HG03064 (cell line): ENCODE measurements around the gene MAPKAPK3.
"Not testable (repeated sequence)": the region's sequence is repeated elsewhere in the genome, so short reads cannot be mapped to it uniquely, and the experiment has no call there.

Experiments
- ATAC-seq: cut with Tn5 transposase; IDR thresholded peaks from one replicate; pipeline ENCODE4 v1.9.1; 2021; ENCODE audit warnings: low read depth; ENCODE audit not compliant: unreplicated experiment

The MAPKAPK3 gene

DNA sequence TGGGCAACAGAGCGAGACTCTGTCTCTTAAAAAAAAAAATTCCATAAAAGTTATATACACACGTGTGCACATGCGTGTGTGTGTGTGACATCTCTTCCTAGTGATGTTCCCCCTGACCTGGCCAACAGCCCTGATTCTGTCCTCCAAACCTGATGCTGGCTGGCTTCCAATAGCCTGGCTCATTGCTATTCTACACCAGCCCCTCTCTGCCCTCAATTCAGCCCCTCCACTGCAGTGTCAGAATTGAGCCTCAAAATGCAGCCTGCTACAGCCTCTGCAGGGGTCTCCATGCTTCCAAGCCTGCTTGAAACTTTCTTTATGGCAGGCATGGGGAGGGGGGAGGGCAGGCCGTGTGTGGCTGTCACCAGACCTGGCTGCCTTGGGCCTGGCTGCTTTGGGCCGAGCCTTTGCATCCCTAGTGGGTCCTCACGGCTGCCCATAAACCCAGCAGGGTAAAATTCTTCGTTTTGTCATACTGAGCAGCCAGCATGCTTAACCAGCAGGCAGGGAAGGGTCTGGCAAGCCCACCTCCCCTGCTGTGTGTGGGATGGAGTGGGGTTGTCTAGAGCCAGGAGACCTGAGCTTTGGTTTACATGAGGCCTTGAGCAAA, 35.1 kb downstream of the MAPKAPK3 start:
- no peak for ATAC-seq

DNA sequence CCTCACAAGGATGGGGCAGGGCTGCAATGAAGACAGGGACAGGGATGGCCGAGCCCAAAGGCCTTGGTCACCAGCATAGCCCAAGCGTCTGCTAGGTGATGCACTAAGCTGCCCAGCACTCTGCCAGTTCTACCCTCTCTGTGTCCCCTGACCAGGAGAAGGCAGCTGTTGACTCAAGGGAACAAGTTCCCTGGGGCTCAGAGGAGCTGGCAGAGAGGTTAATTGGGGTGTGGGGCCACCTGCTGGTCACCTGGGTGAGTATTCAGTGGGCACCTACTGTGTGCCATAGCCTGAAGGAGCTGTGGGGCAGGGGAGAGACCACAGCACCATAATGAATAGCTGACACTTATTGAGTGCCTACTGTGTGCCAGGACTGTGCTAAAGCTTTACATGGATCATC, 35.8 kb downstream of the MAPKAPK3 start:
- ATAC-seq = no peak

DNA sequence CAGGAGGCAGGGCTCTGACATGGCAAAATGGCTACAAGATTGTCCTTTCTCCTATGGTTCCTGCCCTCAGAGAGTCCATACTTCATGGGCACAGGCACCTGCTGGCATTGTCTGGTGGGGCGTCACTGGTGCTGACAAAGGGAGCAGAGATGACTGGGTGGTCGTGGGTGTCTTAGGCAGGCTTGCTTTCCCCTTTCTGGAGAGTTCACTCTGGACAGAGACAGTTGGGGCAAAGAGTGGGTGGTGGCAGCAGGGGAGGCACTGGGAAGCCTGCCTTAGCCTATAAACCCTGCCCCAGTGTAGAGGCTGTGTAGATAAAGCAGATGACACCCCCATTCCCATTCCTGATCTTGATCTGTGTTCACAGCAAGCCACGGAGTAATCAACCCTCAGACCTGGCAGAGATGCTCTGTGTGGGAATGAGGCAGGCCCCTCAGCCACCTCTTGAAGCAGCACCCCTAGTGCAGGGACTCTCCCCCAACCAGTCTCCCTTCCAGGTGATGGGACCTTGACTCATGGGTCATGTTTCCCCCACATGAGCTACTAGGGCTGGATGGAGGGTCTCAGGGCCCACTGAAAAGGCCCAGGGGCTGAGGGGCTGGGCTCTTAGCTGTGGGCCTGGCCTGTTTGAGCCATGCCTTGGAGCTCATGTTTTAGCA, 37.1 kb downstream of the MAPKAPK3 start:
- no peak for ATAC-seq

DNA sequence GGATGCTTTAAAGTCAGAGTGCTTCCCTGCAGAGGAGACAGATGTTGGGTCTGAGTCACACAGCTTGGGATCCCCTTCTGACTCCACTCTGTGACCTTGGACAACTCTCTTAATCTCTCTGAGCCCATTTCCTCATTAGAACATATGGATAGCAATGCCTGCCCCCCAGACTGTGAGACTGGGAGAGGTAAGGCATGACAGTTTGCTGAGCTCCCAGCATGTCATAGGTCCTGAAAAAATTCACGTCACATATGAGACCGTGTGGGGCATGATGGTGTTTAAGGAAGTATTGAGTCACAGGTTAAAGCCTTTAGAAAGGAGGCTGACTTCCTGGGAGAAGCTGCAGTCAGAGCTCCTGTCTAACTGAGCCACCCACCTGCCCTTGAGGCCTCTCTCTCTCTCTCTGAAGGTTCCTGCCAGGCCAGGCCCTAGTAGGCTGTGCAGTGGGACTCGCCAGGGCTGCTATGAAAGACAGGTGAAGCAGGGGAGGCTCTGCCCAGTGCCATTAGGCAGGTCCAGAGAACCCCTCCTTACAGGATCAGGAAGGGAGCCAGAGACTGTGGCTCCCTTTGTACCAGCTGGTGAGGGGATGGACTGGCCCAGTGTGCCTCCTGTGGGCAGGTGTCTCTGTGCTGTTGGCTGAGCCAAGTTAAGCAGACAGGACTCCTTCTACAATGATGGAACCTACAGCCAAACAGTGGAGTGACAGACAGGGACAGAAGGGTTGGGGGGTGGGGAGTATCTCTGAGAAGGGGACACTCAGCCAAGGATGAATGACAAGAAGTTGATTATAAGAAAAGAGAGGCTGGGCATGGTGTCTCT, 38.3 kb downstream of the MAPKAPK3 start:
- no peak for ATAC-seq

DNA sequence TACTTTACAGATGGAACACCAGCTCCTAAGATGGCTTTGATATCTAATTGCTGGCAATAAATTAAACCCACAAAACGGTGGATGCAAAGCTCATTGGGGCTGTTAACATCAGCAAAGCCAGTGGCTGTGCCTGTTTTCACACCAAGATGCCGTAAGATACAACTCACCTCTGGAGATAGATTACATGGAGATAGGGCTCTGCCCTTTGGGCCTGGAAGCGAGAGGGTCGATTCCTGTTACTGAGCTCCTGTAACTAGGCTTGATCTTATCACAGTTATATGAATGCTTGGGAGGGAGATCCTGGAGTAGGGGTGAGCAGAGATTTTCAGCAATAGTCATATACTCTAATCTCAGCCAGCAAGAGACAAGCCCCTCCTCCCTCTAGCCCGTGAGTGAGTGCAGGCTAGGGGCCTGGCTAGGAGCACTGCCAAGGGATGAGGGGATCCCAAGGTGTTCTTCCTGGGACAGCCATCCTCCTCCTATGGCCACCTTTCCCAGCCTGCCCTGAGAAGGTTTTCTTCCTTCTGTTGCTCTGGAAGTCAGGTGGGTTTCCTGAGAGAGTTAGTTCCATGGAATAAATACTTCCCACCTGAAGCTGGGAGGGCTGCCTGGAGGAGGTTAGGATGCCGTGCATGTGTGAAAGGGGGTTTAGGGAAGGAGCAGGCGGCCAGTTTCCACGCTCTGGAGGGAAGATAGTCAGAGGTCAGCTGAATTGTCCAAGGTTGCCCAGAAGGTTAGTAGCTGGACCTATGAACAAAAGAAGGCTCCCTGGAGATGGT, 39.7 kb downstream of the MAPKAPK3 start:
- ATAC-seq = no peak

DNA sequence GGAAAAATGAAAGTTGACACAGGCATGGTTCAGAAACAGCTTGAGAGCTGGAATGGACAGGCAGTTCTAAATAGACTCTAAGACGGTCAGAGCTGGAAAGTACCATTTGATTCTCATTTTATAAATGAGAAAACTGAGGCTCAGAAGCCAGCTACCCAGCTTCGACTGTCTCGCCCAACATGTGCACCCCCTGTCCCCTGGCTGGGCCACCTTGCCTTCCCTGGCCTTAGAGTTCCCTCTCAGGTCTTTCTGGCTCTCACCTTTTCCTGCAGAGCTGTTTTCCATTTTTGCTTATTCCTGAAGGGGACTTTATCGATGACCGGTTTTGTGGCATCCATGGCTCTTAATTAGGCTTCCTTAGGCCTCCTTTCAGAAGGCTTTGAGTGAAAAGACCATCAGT, 40.5 kb downstream of the MAPKAPK3 start:
- no peak for ATAC-seq

DNA sequence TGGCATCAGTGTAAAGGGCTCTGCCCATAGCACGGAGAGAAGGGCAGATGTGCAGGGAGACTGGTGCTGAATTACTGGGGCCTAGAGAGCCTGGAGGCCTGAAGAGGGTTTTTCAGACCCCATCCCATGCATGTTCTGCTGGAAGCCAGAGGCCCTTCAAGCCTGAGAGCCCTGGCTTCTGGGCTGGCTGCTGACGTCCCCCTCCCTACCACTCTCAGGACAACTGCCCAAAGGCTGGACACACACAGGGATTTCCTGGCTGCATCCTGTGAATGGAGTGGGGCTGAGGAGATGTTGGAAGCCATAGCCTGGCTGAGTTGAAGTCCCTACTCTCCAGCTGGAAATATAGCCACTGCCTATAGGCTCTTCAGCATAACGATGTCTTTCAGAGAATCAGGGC, 40.9 kb downstream of the MAPKAPK3 start:
- no peak for ATAC-seq

DNA sequence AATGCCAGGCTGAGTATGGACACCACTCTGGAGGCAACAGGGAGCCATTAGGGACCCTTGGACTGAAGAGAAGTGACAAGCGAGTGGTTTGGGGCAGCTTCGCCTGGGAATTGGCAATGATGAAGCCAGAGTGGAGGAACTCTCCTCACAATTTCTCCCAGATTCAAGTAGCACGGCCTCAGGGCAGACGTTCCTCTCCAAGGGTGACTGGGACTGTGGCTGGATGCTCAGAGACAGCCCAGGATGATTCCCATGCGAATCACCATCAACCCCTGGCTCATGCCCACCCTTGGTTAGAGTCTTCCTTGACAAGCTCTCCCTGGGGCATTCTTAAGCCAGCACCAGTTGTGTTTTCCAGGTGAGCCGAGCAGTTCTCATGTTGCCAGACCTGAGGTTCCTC, 41.5 kb downstream of the MAPKAPK3 start:
- ATAC-seq = no peak

DNA sequence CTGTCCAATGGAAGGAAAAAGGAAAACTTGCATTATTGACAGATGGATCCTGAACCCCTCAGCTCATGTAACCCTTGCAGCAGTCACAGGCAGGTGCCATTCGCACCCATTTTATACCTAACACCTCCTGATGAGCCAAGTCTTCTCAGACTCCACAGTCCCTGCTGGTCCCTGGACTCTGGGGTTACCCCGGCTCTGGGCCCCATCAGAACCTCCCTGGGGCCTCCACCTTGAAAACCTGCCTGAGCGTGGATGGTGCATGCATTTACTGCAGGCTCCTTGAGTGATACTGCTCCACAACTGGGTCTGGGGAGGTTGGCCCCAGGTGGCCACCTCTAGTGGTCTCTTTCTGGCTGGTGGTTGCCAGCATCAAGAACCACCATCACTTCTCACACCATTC, 41.9 kb downstream of the MAPKAPK3 start:
- ATAC-seq = no peak

DNA sequence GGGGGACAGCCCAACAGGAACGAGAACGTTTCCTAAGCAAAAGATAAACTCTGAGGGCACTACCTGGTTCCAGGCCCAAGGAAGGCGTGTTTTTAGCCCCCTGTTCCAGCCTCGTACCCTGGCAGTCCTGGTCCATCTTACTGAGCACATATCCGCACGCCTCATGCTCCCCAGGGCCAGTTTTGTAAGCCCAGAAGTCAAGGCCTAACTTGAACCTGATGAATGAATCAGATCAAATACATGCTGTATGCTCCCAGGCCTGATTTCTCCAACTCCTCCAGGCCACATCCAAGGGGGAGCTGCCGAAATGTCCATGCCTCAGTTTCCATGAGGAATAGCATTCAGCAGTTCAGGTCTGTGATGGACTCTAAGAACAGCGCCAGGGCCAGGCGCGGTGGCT, 43.4 kb downstream of the MAPKAPK3 start:
- no peak for ATAC-seq

DNA sequence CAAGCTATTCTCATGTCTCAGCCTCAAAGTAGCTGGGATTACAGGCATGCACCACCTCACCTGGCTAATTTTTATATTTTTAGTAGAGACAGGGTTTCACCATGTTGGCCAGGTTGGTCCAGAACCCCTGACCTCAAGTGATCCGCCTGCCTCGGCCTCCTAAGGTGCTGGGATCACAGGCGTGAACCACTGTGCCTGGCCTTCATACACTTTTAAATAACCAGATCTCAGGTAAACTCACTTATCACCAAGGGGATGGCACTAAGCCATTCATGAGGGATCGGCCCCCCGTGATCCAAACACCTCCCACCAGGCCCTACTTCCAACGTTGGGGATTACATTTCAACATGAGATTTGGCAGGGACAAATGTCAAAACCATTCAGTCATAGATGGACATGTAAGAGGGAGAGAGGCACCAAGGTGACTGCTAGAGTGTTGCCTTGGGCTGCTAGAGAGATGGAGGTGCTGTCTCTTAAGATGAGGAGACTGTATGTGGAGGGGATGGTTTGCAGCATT, 44.4 kb downstream of the MAPKAPK3 start:
- no peak for ATAC-seq

DNA sequence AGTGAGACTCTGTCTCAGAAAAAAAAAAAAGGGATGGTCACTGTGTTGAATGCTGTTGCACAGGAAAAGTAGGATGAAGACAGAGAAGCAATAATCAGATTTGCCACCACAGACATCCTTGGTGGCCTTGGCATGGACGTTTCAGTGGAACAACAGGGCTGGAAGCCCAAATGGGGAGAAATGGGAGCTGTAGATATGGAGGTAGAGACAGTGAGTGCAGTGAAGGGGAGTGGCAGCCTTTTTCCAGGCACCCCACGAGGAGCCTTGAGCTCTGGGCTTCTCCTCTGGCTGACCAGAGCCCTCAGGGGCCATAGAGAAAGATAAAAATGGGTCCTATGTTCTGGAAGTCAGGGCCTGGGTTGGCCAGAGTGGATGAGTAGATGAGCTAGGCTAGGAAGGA, 45.5 kb downstream of the MAPKAPK3 start:
- ATAC-seq = no peak

DNA sequence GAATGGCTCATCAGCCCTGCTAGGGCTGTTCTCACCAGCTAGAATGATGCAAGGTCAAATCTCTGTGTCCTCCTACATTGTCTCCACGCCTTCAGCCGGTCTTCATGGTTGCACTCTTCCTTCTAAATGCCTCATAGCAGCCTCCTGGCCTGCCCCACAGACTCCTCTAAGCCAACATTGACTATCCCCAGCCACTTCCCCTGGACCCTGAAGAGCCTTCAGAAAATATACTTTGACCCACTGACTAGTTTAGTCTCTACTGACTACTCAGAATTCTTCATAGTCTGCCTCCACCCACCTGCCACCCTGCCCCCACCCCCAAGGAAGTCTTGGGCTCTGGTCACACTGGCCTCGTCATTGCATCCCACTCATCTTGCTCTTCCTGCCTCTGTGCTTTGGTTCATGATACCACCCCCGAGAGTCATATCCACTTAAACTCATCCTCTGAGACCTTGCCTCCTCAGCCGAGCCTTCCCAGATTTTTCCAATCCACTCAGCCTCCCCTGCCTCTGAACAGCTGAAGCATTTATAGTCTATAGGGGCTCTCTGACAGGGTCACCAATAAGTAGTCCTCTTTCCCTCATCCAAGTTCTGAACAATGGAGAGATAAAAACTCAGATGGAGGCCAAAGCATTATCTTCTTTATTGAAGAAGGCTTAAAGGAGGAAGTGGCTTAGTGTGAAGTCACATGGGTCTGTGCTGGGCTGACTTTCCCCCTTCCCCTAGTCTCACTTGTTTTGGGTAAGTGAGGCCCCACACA, 48.3 kb downstream of the MAPKAPK3 start:
- no peak for ATAC-seq

DNA sequence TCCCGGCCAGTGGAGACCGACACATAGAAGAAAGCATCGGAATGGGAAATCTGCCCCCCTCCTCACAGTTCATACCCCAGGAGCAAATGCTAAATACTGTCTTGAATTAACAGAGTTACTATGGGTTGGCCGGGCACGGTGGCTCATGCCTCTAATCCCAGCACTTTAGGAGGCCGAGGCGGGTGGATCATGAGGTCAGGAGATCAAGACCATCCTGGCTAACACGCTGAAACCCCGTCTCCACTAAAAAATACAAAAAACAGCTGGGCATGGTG, 48.8 kb downstream of the MAPKAPK3 start:
- not testable (repeated sequence) for ATAC-seq

DNA sequence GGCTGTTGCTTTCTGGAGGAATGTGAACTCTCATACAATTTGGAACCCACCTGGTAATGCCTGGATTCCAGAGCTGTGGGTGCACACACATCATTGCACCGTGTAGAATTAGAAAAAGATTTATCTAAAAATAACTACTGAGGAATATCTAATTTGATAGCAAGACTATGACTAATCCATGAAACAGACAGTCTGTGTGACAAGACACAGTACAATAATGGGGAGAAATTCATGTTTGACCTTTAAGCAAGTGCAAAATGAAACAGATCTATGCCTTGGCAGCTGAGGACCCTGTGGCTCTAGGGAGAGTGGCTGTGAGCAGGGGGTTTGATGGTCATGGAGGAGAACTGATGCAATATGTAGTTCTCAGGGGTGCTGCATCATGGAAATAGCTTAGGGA, 49.9 kb downstream of the MAPKAPK3 start:
- ATAC-seq = no peak

DNA sequence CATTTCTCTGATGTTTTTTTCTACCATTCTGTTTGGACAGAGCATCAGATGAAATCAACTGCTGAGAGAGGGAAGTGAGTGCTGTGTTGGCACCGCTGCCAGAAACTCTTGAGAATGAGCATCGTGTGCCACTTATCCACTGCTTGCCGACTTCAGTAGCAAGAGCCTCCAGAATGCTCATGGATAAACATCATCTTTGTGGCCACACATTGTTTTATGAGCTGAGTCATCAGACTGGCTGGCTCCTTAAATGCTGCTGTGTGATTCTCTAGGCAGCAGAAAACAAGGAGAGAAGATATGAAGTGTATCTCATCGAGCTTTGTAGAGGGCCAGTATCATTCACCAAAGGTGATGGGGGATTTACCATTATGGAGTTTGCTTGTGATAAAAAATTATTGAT, 54.4 kb downstream of the MAPKAPK3 start:
- no peak for ATAC-seq

DNA sequence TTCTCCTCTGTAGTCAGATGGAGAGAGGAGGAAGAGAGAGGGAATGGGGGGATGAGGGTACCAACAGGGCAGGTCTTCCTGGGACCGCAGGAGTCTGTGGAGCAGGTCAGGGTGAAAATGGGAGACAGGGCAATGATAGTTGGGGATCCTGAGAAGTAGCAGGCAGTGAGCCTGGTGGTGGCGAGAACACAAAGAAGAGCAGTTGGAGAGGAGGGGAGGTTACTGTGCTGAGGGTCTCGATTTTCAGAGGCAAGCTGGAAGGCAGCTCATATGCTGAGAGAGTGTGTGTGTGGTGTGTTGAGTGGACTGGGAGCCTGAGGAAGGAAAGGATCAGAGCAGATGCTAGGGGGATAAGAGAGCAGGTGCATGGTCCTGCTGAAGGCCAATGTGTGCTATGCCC, 55.7 kb downstream of the MAPKAPK3 start:
- no peak for ATAC-seq

DNA sequence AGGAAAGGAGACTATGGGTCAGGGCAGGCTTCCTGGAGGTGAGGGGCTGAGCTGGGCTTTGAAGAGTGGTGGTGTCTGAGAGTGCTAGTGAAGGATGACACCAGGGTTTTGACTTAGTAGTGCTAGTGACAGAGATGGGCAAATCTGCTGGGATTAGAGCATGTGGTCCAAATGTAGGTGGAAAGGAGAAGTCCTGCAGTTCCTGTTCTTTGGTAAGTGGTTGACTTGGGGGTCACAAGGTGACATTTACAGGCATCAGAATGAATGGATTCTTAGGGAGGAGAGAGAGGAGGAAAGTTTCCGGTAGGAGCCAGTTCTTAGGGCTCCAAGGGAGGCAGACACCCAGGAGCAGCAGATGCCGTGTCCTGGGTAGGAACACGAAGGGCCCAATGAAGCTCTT, 57.0 kb downstream of the MAPKAPK3 start:
- no peak for ATAC-seq

DNA sequence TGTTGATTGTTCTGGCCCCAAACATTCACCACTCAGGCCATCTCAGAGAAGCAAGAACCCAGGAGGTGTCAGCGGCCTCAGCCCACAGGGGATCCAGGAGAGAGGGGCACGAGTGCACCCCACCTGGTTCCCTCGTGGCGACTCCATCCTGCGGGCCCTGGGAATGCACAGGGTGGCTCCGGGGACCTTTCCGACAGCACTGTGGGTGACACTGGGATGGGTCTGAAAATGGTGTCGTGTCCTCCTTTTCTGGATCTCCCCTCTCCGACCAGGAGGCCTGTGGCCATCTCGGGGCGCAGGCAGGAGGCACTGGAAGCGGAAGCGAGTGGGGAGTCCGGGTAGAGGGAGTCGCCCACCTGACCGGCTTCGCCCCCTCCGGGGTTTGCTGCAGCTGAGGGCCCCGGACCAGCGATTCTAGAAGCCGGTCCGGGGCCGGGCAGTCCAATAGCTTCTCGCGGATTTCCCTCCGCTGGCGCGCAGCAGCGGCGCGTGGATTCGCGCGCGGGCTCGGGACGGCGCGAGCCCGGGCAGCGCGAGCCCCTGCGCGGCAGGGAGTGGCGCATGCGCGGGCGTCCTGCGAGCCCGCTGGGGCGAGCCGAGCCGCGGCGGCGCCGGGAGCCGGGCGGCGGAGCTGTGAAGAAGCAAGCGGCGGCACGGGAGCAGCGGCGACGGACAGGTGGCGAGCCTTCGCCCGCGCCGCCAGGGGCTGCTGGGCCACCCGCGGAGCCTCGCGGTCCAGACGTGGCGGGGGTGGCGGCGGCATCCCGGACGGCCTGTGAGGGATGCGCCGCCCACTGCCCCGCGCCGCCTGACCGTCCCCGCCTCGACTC, 57.6 kb downstream of the MAPKAPK3 start, which contains the start of gene DOCK3:
TSS of gene DOCK3 (plus strand) at position 579 of the 830 bp plus-strand sequence. CDS start 337 bp downstream, outside the sequence.
- ATAC-seq = no peak
